DMS53 treated with DMSO at 0.1 percent for 48 hours (cell line): ENCODE results near the gene CNTN5.

Experiments
- DNase-seq: peaks from one replicate; lab custom pipeline; 2025; ENCODE audit not compliant: unreplicated experiment; lab: John Stamatoyannopoulos, UW

Gene CNTN5

DNA sequence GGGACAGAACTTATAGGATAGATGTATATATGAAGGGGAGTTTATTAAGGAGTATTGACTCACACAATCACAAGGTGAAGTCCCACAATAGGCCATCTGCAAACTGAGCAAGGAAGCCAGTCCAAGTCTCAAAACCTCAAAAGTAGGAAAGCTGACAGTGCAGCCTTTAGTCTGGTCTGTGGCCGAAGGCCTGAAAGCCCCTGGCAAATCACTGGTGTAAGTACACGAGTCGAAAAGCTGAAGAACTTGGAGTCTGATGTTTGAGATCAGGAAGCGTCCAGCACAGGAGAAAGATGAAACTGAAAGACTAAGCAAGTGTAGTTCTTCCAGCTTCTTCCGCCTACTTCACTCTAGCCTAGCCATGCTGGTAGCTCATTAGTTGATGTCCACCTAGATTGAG is 866.7 kb downstream of the CNTN5 start:
- DNase-seq, result no peak

DNA sequence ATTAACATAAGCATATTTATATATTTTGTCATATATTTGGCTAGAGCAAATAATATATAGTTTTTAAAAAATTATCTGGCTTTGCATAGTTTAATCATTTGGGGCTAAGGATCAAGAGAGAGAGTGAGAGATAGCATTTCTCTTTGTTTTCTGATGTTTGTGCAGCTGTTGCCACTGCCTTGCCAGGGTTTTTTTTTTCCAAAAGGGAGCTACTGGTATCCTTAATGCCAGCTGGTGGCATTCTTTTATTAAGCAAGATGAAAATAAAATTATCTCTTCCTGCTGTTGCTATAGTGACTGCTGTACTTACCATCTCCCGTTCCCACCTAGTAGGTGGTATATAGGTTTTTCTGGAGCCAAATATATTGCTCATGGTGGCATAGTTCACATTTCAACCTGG is 873.1 kb downstream of the CNTN5 start:
- peak; percentile 77 for DNase-seq

DNA sequence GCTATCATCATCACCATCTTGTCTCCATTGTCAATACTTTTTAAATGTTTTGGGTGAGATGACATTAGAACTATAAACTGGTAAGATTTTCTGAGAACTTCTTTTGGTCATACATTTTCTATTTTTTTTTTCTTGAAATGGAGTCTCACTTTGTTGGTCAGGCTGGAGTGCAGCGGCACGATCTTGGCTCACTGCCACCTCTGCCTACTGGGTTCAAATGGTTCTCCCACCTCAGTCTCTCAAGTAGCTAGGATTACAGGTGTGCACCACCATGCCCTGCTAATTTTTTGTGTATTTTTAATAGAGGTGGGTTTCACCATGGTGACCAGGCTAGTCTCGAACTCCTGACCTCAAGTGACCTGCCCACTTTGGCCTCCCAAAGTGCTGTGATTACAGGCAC is 880.4 kb downstream of the CNTN5 start:
- no peak for DNase-seq

DNA sequence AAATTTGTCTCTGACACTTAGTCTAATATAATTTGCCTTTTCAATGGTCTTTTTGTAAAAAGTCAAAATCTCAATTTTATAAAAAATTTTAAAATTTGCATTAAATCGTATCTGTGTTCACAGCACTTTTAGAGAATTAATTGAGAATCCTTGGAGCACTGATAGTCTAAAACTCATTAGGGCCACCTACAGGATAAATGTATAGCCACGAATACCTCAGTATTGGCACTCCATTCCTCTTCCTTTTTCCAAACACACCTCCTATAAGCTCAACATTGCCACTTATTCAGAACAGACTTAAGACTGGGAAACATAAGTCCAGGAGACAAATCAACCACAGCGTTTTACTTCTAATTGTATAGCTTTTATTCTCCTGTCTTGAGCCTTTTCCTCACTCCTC is 890.4 kb downstream of the CNTN5 start:
- DNase-seq, result peak; percentile 27

DNA sequence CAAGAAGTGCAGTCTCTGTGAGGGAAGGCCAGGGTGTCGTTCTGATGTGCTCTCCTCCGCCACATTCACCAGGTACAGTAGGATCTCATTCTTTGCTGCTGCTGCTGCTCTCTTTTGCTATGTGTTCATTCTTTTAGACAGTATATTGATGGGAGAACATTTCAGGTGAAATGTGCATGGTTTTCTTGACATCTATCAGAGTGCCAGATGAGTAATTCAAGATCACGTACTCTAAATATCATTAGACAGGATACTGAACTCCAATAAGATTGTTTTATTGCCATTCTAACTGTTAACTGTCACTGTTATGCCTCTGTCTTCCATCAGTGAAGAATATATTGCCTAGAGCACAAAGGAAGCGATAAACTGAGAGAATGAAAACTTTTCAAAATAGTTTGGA is 895.3 kb downstream of the CNTN5 start:
- DNase-seq, result no peak

DNA sequence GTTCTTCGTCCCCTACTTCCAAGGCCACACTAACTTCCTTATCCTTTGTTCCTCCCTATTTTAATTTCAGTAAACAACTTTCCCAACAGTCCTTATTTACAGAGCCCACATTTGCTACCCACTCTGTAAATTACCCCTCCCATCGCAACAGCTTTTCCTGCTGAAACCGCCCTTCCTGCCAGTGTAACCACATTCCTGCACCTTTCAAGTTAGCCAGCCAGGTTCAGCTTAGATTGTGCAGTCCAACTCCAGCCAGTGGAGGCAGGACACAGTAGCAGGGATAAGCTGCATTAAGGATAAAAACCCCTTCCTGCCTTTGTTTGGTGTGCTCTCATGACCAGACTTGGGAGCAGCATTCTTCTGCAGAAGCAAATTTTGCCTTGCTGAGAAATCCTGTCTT is 898.0 kb downstream of the CNTN5 start:
- DNase-seq, result no peak

DNA sequence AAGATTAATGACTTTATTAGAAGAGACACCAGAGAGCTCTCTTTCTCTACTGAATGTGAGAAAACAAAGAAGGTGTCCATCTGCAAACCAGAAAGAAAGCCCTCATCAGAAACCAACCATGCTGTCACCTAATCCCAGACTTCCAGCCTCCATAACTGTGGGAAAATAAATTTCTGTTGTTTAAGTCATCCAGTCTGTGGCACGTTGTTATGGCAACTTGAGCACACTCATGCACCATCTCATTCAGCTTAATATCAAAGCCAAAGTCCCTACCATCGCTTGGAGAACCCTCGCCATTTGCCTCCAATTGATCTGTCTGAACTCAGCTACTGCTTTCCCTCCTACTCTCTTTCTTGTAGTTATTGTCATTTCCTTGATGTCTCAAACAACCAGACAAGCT is 900.2 kb downstream of the CNTN5 start:
- no peak for DNase-seq

DNA sequence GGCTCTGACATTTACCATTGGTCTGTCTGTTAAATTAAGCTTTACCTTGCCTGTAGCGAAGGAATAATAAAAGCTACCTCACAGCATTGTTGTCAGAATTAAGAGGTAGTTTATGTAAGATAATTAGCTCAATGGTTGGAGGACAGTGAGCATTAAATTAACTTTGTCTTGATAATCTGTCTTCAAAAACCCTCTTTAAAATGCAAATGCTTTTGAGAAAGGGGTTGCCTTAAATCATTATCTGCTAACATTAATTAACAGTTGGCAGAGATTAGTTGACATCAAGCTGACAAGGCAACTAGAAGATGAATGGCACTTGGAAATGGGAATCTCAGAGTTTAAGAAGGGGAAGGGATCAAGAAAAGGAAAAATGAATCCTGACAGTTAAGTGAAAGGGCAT is 905.2 kb downstream of the CNTN5 start:
- DNase-seq, result no peak

DNA sequence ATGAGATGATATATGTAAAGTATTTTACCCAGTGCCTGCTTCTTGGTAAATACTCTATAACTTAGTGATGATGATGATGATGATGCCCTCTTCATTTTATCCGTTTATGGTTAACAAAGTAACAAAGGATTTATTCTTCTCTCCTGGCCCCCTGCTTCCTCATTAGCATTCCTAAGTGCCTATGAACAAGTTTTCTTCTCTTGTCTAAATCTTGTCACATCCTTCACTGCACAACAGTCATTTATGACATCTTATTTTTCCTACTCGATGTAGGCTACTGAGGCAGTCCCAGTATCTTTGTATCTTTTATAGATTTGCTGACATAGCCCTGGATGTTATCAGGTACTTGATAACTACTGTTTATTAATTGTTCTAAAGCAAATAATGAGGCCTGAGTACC is 911.9 kb downstream of the CNTN5 start:
- no peak for DNase-seq

DNA sequence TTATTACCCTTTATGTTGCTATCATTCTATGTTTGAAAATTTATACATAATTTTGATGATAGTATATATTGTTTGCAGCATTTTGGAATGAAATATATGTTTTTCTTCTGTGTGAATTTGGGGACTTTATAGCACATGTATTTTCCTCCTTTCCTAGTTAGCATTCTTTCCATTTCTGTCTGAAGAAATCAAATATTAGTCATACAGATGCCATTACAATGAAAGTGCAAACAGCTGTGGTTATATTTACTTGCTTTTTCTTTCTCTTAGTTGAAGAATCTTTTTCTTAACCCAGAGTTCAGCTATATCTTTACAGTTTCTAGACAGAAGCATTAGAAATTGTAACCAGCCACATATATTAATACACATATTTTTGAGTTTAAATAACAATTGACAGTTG is 913.3 kb downstream of the CNTN5 start:
- no peak for DNase-seq

DNA sequence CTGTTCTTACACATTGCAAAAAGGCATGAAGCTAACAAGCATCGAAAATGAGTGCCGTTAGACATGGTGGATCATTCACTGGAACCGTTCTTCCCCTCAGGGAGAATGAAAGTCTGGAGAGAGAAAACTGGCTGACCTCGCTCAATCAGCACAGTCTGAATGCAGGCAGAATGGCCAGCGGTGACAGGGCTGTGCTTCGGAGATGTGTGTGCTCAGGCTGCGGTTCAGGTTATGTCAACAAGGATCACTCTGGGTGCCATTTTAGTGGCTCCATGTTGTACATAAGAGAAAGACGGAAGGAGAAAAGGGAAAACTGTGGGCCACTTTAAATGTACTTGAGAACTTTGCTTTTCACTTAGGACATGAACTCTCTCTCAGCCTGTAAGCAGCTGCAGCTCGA is 916.6 kb downstream of the CNTN5 start:
- peak; percentile 32 for DNase-seq

DNA sequence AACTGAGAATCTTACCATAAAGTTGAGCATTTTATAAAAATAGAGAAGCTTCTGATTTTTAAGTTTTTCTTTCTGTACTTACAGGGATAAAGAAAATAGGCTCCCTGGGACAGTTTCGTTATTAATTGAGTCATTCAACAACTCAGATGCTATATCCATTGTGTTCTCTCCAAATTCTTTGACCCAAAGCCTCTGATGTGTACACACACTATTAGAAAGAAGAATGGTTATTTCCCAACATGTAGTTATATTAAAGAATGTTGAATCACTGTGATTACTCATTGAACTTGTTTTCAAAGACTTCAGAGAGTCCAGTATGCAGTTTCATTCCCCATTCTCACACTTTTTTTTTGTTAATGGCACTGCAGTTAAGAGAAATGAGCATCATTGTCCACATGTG is 932.1 kb downstream of the CNTN5 start:
- DNase-seq, result no peak

DNA sequence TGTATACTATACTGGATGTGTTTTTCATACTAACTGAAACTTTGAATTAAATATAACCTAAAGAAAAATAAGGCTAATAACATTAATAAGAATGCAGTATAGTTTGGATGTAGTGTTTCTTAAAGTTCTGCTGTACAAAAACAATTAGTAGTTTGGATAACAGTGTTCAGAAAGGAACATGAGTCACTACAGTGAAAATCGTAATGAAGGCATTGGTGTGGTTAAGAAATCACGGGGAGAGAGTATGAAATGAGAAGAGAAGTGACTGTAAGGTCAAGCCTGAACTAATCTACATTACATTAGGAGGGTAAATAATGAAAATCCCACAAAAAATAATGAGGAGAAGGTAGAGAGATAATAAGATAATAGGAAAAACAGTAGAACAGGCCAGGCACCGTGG is 939.8 kb downstream of the CNTN5 start:
- no peak for DNase-seq

DNA sequence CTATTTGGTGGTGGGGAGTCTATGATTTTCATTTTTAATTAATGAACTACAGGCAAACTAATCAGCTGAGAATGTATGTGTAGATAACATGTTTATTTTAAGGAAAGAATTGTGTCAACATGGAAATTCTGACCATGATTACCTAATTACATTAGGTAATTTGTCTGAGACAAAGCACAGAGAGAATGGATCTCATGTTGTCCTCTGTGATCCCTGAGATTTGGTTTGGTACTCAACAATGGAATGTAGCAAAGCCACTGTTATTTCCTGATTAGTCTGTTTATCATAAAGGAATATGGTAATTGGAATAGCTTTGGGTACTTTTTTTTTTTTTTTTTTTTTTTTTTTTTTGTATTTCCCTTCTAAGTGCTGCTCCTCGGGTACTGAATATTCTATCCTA is 947.6 kb downstream of the CNTN5 start:
- DNase-seq, result no peak

DNA sequence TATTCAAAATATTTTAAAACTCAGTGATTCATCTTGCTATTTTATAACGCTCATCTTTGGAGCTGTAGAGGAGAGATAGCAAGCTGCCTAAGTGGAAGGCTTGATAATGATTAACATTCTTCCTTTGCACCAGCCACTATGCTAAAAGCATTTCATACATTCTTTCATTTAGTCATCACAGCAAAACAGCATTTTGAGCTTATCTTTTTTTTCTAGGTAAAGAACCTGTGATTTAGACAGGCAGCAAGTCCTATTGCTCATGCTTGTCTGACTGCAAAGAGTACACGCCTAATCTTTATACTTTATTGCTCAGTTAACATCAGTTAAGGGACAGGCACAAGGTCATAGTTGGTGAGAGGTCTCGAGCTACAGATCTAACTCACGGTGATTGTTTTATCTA is 953.2 kb downstream of the CNTN5 start:
- DNase-seq, result no peak

DNA sequence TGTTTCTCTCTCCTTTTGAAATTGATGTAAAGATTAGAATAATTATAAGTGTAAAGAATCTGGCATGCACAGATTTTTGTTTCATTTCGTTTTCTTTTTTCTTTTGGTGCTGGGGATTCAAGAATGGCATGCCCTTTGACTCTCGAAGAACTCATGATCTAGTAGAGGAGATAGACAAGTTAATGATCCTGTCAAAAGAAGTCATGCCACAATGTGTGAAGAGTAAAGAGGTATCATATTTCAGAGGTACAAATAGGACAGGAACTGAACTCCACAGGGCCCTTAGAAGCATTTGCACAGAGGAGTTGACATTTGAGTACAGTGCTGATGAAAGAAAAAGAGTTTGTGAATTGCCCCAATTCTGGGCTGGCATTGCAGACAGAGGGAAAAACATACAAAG is 958.3 kb downstream of the CNTN5 start:
- peak; percentile 51 for DNase-seq

DNA sequence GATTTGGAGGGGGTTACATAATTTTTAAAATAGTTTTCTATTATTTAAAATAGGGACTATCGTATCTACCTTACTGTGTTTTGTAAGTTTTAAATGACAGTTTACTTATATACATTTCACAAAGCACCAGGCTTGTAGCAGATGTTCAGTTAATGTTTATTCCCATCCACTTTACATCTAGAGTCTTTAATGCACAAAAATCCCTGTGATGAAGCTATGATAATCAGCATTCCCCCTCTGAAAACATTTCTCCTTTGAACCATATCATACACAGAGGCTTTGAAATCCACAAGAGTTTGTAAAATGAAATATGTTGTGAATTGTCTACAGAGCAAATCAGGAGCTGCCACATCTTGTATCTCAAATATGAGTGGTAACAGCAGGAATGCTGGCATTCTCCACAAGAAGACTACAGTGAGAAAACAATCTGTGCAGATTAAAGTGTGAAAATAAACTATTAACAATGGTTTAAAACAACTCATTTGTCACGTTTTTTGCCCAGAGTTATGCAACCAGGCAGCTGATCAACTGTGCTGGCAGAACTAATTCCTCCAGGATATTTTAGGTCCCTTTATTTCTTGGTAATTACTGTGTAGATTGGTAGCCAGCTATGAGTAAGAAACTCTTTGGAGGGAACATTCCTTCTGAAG is 967.2 kb downstream of the CNTN5 start:
- no peak for DNase-seq

DNA sequence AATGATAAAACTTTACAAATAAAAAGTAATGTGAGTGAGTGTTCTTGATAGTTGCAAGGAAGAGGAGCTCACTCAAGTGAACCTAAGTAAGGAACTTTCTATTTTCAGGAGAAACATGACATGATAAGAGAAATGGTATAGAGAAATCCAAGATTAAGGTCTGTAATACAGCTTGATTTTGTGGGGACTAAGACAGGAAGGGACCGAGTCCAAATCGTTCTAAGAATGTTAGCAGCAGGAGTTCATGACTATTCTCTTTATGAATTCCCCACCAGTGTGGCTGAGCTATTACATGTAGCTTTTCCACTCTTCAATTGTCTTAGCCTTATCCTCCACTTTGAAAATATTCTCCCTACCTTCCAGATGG is 967.7 kb downstream of the CNTN5 start:
- no peak for DNase-seq

DNA sequence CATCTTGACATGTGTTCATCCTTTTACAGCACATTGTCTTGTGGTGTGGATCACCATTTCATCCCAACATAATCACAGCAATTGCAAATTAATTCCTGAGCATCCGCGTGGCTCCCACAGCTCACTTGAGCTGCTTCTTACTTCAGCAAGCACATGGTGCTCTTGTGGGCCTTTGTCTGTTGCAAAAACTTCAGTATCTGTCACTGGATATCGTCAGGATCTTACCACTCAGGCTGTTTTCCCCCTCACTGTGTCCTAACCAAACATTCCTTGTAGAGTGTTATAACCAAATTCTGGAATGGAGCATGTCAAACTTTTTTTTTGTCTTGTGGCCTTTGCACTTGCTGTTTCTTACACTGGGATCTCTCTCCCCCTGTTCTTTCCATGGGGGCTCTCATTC is 983.2 kb downstream of the CNTN5 start:
- DNase-seq, result no peak

DNA sequence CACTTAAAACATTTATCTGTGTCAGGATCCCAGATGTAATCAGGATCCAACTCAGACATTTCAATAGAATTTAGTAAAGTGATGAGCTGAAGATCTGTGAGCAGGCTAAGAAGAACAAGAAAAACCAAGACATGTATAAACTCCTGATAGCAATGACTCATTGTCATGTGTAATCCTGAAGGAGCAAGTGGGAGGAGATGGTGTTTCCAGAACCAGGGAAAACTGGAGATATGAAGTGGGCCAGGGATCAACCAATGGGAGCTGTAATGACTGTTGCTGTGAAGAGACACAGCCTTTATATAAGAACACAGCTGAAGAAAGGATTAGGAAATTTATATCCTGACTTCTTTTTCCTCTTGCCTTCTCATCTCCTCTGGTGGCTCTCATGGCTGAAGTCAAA is 983.8 kb downstream of the CNTN5 start:
- DNase-seq, result no peak

DNA sequence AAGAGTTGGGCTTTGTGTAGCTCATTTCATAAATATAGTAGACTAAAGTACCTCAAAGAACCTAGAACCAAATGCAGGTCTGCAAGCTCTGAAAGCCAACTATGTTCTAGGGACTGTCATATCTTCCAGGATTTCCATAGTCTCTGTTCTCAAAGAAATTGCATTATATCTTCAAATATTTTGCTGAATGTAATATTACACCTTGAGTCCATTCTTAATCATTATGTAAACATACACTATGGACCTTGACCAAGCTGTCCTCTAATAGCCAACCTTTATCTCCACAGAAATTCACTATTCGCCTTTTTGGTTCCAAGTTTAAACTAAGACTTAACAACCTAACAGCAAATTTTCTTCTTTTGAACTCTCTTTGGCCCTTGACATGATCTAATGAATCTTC is 987.7 kb downstream of the CNTN5 start:
- peak; percentile 14 for DNase-seq

DNA sequence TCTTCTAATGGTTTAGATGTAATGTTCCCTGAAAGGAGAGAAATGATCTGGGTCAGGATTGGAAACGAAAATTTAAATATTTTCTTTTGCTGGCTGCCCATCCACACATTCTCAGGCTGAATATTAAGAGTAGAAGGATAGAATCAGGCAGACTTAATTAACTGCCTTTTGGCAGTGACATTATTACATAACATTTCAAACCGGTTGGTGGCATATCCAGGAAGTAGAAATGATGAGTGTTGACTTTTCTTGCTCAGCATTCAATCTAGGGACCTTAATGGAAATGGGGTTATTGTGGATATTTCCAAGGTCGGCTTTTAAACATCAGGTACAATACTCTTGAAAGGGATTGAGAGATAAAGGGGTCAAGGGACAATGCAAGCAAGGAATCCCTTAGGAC is 989.0 kb downstream of the CNTN5 start:
- DNase-seq, result peak; percentile 32

DNA sequence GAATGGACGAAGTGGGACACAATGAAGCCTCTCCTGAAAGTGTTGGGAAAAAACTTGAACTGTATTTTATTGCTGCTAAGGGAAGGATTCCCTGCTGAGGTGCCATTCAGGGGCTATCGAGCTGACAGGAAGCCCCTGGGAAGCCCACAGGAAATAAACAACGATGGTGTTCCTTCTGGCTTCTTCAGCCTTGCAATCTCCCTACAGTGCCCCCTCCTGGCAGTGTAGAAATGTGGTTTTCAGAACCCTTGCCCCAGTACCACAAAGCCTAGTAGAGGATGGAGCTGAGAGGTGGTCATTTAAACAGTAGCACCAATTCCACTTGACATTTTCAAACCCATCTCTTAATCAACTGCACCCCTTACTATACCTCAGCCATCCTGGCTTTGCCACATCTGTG is 989.6 kb downstream of the CNTN5 start:
- DNase-seq, result no peak

DNA sequence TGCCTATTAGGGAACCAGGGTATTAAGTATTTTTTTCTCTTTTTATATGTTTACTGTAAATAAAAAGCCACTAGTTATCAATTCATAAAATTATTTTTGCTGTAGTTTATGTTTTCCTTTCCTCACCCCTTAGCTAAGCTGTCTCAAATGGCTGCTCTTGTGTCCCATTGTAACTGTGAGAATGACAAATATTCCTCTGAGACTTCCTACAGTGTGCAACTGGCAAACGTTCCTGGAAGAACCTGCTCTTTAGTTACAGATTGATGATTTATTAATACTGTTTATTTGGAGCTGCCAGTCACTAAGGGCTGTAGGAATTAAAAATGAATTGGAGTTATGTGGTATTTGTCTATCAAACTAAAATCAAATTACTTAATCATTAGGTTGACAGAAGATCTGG is 990.9 kb downstream of the CNTN5 start:
- no peak for DNase-seq
